GM19328 (cell line): ENCODE measurements around the gene OR11H6.
"Not testable (repeated sequence)": the region's sequence is repeated elsewhere in the genome, so short reads cannot be mapped to it uniquely, and the experiment has no call there.

Experiments used
- ATAC-seq: cut with Tn5 transposase; IDR thresholded peaks from one replicate; pipeline ENCODE4 v1.9.1; 2021; ENCODE audit warnings: mild to moderate bottlenecking, moderate library complexity; ENCODE audit not compliant: unreplicated experiment

The OR11H6 gene, protein sequence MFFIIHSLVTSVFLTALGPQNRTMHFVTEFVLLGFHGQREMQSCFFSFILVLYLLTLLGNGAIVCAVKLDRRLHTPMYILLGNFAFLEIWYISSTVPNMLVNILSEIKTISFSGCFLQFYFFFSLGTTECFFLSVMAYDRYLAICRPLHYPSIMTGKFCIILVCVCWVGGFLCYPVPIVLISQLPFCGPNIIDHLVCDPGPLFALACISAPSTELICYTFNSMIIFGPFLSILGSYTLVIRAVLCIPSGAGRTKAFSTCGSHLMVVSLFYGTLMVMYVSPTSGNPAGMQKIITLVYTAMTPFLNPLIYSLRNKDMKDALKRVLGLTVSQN

DNA sequence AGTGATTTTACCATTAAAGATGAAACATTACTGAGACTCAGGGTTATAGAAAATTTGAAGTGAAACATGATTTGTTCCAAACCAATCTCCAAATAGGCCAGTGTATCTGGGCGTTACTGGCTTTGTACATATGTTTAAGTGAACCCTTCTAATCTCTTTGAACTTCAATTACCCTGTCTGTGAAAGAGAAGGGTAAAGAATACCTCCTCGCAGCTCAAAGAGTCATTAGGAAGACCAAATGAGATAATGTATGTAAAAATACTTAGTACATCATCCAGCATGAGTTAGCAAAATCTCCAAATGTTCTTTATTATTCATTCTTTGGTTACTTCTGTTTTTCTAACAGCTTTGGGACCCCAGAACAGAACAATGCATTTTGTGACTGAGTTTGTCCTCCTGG lies at the start of gene OR11H6:
TSS of gene OR11H6 (plus strand) at position 301 of the 400 bp plus-strand sequence. CDS start at position 301, 0 bp downstream.
- no peak for ATAC-seq

DNA sequence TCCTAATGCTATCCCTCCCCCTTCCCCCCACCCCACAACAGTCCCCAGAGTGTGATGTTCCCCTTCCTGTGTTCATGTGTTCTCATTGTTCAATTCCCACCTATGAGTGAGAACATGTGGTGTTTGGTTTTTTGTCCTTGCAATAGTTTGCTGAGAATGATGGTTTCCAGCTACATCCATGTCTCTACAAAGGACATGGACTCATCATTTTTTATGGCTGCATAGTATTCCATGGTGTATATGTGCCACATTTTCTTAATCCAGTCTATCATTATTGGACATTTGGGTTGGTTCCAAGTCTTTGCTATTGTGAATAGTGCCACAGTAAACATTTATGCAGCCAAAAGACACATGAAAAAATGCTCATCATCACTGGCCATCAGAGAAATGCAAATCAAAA lies 49.3 kb upstream of the OR11H6 start:
- ATAC-seq: not testable (repeated sequence)

DNA sequence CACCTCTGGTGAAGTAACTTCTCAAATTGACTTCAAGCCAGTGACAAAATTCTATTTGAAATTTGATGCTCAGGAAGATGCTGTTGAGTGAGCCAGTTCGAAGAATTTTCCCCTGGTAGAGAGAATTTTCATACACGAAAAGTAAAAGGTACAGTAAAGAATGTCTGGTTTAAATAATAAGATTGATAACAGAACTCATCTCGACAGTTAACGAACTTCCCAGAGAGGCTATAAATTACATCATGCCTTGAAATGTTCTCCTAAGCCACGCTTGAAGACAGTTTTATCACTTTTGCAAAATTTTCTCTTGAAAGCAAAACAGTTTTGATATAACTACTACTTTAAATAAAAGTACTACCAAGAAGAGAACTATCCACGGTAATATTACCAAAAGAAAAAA lies 47.2 kb upstream of the OR11H6 start:
- no peak for ATAC-seq

DNA sequence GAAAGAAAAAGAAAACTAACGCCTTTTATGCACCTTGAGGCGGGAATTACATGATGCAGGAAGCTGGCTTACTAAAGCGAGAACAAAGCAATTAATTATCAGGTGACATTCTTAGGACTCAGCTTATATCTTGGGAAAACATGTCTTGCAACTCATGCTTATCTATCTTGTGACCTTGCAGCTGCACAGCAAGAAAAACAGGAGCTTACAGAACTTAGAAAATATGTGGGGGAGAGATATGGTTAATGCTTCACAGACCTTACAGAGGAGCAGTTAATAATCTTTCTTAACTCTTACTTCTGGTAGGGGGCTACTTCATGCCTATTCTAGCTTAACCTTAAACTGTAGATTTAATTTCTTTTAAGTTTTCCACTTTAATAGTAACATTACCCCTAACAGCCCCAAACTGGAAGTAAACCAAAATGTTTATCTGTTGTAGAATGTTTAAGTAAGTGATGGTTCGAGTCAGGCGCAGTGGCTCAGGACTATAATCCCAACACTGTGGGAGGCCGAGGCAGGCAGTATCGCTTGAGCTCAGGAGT lies 46.0 kb upstream of the OR11H6 start:
- no peak for ATAC-seq

DNA sequence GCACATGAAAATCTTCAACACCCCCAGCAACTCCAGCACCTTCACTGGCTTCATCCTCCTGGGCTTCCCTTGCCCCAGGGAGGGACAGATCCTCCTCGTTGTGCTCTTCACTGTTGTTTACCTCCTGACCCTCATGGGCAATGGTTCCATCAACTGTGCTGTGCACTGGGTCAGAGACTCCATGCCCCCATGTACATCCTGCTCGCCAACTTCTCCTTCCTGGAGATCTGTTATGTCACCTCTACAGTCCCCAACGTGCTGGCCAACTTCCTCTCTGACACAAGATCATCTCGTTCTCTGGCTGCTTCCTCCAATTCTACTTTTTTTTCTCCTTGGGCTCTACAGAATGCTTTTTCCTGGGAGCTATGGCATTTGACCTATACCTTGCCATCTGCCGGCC lies 44.3 kb upstream of the OR11H6 start:
- no peak for ATAC-seq

DNA sequence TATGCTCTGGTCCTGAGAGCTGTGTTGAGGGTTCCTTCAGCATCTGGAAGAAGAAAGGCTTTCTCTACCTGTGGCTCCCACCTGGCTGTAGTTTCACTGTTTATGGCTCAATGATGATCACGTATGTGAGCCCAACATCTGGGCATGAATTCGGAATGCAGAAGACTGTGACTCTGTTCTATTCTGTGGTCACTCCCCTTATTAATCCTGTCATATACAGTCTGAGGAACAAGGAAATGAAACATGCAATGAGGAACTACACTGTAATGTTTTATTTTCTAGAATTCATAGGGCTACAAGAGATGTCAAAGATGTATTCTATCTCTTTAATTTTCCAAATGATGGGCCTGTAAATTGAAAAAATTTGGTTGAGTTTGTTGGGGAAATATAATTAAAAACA lies 43.6 kb upstream of the OR11H6 start:
- ATAC-seq: no peak

DNA sequence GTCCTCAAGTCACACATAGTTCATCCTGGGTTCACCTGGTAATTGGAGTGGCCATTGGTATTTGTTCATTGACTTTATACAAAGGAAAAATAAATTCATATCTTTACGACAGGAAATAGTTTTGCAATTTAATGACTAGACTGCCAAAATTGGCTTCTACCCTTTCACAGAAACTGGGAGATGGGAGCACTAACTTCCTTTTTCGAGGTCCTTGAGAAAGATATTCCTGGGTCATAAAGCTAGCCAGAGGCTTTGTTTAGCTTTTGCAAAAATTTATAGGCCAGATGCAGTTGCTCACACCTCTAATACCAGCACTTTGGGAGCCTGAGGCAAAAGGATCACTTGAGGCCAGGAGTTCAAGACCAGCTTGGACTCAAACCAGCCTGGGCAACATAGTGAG lies 43.0 kb upstream of the OR11H6 start:
- no peak for ATAC-seq

DNA sequence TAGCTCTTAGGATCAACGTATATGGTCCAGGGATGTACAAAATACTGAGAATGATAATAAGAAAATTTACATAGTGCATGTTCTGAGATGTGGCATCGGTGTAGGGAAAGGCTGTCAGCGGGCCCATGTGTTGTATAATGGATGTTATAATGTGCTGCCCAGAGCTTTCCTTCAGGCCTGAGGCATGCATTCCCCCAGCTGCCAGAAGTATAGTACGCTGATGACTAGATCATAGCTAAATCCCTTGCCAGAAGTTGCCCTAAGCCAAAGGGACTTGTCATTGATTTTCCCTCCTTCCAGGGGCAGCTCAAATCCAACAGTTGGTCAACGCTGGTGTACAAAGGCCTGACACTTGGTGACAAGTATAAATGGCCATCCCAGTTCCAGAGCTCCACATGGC lies 39.3 kb upstream of the OR11H6 start:
- no peak for ATAC-seq

DNA sequence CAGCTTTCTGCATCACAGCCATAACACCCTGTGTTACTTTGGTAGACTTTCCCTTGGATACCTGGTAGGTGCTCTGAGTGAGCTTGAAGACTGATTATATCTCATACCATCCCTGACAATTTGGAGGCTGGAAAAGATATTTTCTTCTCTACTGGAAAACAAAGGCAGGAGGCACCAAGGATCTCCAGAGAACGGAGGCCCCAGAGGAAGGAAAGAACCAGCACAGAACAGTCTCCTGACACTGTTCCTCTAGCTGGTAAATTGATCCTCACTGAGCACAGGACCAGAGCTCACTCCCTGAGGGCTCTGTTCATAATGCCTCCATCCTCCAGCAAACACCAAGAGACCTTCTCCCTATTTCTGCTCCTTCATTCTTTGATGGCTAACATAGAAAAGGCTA lies 32.9 kb upstream of the OR11H6 start, which contains the start of gene OR11G2:
TSS of gene OR11G2 (plus strand) at position 301 of the 400 bp plus-strand sequence. CDS start 6,542 bp downstream, outside the sequence.
- ATAC-seq: no peak

DNA sequence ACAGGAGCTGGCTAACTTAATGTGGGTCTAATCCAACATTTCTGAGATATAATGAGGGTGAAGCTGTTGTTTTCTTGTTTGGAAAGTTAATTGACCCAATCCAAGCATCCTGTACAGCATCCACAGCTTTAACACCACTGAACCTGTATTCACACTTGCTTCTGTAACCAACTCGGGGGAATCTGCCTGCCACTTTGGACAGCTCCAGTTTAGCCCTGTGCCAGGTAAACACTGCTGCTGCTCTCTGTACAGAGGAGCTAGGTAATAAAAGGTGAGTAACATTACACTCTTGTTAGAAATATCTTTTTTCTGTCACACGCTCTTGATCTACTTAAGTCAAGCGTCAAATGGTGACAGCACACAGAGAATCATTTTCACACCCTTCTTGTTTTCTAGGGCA lies 32.1 kb upstream of the OR11H6 start:
- no peak for ATAC-seq

DNA sequence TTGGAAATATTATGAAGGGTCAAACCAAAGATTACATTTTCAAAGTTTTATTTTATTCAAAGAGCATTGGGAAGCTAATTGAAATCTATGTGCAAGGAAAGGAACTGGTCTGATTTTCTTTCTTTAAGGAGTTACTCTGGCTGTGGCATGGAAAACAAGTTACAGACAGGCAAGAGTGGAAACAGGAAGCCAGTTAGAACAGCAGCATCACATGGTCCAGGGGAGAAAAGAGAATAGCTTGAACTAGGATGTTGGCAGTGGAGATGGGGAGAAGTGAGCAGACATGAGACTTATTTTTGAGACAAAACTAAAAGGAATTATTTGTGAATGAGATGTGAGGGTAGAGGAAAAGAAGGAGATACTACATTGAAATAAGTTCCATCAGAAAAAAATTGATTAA lies 29.4 kb upstream of the OR11H6 start:
- ATAC-seq: no peak

DNA sequence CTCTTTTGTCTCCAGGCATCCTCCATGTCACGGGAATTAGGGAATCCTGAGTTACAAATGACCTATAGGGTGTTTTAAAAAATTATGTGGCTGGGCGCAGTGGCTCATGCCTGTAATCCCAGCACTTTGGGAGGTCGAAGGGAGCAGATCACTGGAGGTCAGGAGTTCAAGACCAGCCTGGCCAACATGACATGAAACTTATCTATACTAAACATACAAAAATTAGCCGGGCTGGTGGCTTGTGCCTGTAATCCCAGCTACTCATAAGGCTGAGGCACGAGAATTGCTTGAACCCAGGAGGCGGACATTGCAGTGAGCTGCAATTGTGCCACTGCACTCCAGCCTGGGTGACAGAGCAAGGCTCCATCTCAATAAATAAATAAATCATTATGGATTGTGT lies 28.3 kb upstream of the OR11H6 start:
- ATAC-seq: not testable (repeated sequence)

DNA sequence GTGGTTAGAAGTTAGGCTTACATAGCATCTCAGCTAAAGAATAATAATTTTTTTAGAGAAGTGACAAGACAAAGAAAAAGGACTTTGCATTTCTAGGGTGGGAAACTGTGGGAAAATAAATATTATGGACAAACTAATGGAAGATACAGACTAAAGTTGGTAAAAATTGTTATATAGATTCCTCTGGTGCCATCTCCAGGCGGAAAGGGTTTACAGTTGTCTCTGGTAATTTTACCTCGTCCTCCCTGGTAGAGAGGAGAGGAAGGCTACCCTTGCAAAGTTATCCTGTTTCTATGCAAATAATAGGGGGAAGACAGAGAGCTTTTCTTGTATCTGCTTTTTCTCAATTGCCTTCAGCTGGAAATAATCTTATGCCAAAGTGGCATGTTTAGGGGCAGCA lies 27.6 kb upstream of the OR11H6 start:
- ATAC-seq: no peak

DNA sequence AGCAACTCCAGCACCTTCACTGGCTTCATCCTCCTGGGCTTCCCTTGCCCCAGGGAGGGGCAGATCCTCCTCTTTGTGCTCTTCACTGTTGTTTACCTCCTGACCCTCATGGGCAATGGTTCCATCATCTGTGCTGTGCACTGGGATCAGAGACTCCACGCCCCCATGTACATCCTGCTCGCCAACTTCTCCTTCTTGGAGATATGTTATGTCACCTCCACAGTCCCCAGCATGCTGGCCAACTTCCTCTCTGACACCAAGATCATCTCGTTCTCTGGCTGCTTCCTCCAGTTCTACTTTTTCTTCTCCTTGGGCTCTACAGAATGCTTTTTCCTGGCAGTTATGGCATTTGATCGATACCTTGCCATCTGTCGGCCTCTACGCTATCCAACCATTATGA lies 26.1 kb upstream of the OR11H6 start:
- no peak for ATAC-seq

DNA sequence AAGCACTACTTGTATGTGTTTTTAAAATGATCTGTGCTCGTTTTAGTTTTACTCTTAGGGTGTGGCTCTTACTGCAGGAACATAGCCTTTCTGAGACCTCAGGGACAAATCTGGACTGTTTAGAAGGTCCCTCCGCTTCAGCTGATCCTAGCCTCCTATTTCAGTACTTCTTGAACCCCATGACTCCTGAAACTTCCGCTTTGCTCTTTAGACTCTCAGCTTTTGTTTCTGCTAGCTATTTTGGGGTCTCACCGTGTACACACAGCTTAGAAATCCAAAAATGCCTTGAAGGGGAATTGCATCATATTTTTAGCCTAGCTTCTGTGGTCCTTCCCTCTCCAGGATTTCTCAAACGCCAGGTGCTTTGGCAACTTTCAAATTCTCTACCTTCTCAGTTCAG lies 24.5 kb upstream of the OR11H6 start:
- no peak for ATAC-seq

DNA sequence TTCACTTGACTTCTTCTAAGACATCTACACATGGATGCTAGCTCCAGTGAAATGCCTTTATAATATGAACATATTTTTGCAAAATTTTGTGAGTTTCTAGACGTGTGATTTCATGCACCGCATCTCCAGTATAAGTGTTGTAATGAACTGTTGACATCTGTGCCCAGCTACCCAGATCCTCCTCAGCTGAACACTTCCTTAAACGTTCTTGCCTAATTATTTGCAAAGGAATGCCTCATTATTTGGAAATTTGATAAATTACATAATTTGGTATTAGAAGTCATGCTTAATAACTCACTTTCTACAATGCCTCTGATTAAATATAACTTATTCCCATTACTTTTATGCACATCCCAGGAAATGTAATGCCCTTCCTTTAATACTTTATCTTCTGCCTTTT lies 18.8 kb upstream of the OR11H6 start:
- no peak for ATAC-seq

DNA sequence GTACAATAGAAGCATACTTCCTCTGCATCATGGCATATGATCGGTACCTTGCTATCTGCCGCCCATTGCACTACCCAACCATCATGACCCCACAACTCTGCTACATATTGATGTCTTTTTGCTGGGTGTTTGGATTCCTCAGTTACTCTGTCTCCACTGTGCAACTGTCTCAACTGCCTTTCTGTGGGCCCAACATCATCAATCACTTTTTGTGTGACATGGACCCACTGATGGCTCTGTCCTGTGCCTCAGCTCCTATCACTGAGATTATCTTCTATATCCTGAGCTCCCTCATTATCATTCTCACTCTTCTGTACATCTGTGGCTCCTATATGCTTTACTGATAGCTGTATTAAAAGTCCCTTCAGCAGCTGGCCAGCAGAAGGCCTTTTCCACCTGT lies 13.9 kb upstream of the OR11H6 start:
- ATAC-seq: no peak

DNA sequence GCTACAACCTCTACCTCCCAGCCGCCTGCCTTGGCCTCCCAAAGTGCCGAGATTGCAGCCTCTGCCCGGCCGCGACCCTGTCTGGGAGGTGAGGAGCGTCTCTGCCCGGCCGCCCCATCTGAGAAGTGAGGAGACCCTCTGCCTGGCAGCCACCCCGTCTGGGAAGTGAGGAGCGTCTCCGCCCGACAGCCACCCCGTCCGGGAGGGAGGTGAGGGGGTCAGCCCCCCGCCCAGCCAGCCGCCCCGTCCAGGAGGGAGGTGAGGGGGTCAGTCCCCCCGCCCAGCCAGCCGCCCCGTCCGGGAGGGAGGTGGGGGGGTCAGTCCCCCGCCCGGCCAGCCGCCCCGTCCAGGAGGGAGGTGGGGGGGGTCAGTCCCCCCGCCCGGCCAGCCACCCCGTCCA lies 11.1 kb upstream of the OR11H6 start:
- not testable (repeated sequence) for ATAC-seq

DNA sequence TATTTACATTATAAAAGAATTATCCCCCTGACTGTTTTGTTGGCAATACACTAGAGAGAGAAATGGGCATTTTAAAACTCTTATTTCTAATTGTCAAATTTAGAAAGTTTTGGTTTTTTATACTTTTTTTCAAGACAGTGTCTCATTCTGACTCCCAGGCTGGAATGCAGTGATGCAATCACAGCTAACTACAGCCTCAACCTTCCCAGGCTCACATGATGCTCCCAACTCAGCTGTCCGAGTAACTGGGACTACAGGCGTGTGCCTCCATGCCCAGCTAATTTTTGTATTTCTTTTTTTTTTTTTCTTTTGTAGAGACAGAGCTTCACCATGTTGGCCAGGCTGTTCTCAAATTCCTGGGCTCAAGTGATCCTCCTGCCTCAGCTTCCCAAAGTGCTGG lies 8.3 kb upstream of the OR11H6 start:
- no peak for ATAC-seq

DNA sequence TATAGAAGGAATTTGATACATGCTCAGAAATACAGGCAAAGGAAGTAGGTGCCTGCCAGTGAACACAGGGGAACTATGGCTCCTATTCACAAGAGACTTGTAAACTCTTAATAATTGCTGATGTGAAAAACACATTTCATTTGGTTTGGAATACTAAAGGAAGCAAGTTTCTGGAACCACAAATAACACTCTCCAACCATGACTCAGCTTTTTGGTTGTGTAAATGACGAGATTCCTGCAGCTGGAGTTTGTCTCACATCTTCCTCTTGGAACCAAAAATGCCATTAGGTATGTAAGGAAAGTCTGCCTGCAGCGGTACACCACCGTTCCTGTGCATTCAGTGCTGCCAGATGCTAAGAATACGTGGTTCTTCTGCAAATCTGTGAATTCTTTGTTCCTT lies 4.5 kb upstream of the OR11H6 start:
- no peak for ATAC-seq

DNA sequence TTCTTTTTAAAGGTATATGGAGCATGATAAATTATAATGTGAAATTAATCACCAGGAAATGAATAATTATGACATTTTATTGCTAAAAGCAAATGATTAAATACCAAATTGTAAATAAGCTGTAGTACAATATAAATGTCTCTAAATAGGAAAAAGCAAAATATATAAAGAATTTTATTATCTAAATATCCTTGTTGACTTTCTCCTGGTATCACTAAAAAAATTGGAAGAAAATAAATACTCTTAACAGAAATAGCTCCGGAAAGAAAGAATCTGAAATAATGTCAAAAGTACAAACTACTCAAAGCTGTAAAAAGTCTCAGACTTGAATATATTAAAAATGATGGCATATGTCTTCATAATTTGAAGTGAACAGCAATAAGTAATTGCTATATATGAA lies 5.2 kb downstream of the OR11H6 start, which contains the start of gene OR11H7:
TSS of gene OR11H7 (plus strand) at position 301 of the 400 bp plus-strand sequence.
- ATAC-seq: no peak

DNA sequence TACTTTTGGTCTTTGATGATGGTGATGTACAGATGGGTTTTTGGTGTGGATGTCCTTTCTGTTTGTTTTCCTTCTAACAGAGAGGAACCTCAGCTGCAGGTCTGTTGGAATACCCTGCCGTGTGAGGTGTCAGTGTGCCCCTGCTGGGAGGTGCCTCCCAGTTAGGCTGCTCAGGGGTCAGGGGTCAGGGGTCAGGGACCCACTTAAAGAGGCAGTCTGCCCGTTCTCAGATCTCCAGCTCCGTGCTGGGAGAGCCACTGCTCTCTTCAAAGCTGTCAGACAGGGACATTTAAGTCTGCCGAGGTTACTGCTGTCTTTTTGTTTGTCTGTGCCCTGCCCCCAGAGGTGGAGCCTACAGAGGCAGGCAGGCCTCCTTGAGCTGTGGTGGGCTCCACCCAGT lies 11.9 kb downstream of the OR11H6 start:
- not testable (repeated sequence) for ATAC-seq
